PFSK-1 (cell line): ENCODE results near the gene CCNA2.

Experiments used
- POLR2AphosphoS5 ChIP-seq: IDR thresholded peaks from 2 replicates; pipeline ENCODE4 v1.6.1; 2012; ENCODE audit warnings: low read depth, mild to moderate bottlenecking, control low read depth, low read length, moderate library complexity
- SIN3A ChIP-seq: IDR thresholded peaks from 2 replicates; pipeline ENCODE4 v1.6.1; 2012; ENCODE audit warnings: mild to moderate bottlenecking, low read length, moderate library complexity, borderline replicate concordance; ENCODE audit not compliant: insufficient read depth
- TF ChIP-seq, protein P1 (sequence below), 2 experiments: IDR thresholded peaks; 2 replicates each; pipeline versions ENCODE4 v1.6.1 to v1.8.0; 2011 to 2012; ENCODE audit warnings: low read depth in 2 of 2, low read length in 2 of 2, control low read depth in 1 of 2, inconsistent platforms in 1 of 2, mild to moderate bottlenecking in 1 of 2, moderate library complexity in 1 of 2; ENCODE audit not compliant: insufficient read depth in 1 of 2

DNA sequence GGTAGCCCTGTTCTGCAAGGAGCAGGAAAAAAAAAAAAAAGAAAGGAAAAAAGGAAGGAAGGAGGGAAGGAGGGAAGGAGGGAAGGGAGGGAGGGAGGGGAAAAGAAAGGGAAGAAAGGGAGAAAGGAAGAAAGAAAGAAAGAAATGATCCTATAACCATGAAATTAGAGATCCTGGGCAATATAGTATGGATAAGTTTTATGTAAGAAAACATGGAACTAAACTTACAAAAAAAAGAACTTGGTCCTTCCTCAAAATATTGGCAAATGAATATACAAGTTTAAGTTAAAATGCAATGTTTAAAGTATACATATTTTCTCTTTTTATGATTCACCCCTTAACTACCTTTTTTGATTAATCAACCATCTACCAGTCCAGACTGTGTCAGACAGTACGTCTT lies 27.7 kb upstream of the CCNA2 start:
- TF ChIP-seq SIN3A = no peak
- TF ChIP-seq, protein P1, sequence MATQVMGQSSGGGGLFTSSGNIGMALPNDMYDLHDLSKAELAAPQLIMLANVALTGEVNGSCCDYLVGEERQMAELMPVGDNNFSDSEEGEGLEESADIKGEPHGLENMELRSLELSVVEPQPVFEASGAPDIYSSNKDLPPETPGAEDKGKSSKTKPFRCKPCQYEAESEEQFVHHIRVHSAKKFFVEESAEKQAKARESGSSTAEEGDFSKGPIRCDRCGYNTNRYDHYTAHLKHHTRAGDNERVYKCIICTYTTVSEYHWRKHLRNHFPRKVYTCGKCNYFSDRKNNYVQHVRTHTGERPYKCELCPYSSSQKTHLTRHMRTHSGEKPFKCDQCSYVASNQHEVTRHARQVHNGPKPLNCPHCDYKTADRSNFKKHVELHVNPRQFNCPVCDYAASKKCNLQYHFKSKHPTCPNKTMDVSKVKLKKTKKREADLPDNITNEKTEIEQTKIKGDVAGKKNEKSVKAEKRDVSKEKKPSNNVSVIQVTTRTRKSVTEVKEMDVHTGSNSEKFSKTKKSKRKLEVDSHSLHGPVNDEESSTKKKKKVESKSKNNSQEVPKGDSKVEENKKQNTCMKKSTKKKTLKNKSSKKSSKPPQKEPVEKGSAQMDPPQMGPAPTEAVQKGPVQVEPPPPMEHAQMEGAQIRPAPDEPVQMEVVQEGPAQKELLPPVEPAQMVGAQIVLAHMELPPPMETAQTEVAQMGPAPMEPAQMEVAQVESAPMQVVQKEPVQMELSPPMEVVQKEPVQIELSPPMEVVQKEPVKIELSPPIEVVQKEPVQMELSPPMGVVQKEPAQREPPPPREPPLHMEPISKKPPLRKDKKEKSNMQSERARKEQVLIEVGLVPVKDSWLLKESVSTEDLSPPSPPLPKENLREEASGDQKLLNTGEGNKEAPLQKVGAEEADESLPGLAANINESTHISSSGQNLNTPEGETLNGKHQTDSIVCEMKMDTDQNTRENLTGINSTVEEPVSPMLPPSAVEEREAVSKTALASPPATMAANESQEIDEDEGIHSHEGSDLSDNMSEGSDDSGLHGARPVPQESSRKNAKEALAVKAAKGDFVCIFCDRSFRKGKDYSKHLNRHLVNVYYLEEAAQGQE (IDR thresholded peaks at IDR 0.05; ENCODE audit: insufficient read depth in 1 of 2, low read depth in 2 of 2, low read length in 2 of 2) = no peak
- no peak for TF ChIP-seq POLR2AphosphoS5
